HEK293 (cell line): ENCODE data around the gene PPP1R12C.

Source experiments
- ATF2 ChIP-seq: fragments of 450-650 bp; formaldehyde crosslinking; IDR thresholded peaks from 2 replicates; pipeline ENCODE4 v1.5.1; 2016; ENCODE audit warnings: missing biosample characterization, missing genetic modification characterization, low read depth
- FEZF1 ChIP-seq: fragments of 450-650 bp; formaldehyde crosslinking; IDR thresholded peaks from 2 replicates; pipeline ENCODE4 v1.5.1; 2016; ENCODE audit warnings: missing biosample characterization, missing genetic modification characterization
- GFI1B ChIP-seq: fragments of 450-650 bp; formaldehyde crosslinking; IDR thresholded peaks from 2 replicates; pipeline ENCODE4 v1.5.1; 2016; ENCODE audit warnings: missing biosample characterization, missing genetic modification characterization
- GLIS1 ChIP-seq: fragments of 450-650 bp; formaldehyde crosslinking; IDR thresholded peaks from 2 replicates; pipeline ENCODE4 v1.5.1; 2016; ENCODE audit warnings: missing biosample characterization, missing genetic modification characterization
- GLIS2 ChIP-seq: fragments of 450-650 bp; formaldehyde crosslinking; IDR thresholded peaks from 2 replicates; pipeline ENCODE4 v1.5.1; 2016; ENCODE audit warnings: missing biosample characterization, missing genetic modification characterization
- HIC1 ChIP-seq: fragments of 450-650 bp; formaldehyde crosslinking; IDR thresholded peaks from 2 replicates; pipeline ENCODE4 v1.5.1; 2016; ENCODE audit warnings: missing biosample characterization, missing genetic modification characterization
- INSM2 ChIP-seq: fragments of 450-650 bp; formaldehyde crosslinking; IDR thresholded peaks from 2 replicates; pipeline ENCODE4 v1.5.1; 2016; ENCODE audit warnings: missing biosample characterization, missing genetic modification characterization
- KLF1 ChIP-seq: fragments of 450-650 bp; formaldehyde crosslinking; IDR thresholded peaks from 2 replicates; pipeline ENCODE4 v1.5.1; 2016; ENCODE audit warnings: missing biosample characterization, missing genetic modification characterization
- KLF17 ChIP-seq: fragments of 450-650 bp; formaldehyde crosslinking; IDR thresholded peaks from 2 replicates; pipeline ENCODE4 v1.5.1; 2016; ENCODE audit warnings: missing biosample characterization, missing genetic modification characterization
- KLF8 ChIP-seq: fragments of 450-650 bp; formaldehyde crosslinking; IDR thresholded peaks from 2 replicates; pipeline ENCODE4 v1.5.1; 2016; ENCODE audit warnings: missing biosample characterization, missing genetic modification characterization
- KLF9 ChIP-seq: fragments of 450-650 bp; formaldehyde crosslinking; IDR thresholded peaks from 2 replicates; pipeline ENCODE4 v1.5.1; 2016; ENCODE audit warnings: missing biosample characterization, missing genetic modification characterization, low read depth
- OVOL3 ChIP-seq: fragments of 450-650 bp; formaldehyde crosslinking; IDR thresholded peaks from 2 replicates; pipeline ENCODE4 v1.5.1; 2016; ENCODE audit warnings: missing biosample characterization, missing genetic modification characterization
- PBX3 ChIP-seq: sonication (generic); formaldehyde crosslinking; IDR thresholded peaks from 2 replicates; pipeline ENCODE4 v1.8.1; 2022; ENCODE audit warnings: mild to moderate bottlenecking, moderate library complexity, missing genetic modification reagents
- SP3 ChIP-seq: fragments of 450-650 bp; formaldehyde crosslinking; IDR thresholded peaks from 2 replicates; pipeline ENCODE4 v1.5.1; 2016; ENCODE audit warnings: missing biosample characterization, missing genetic modification characterization
- SP7 ChIP-seq: fragments of 450-650 bp; formaldehyde crosslinking; IDR thresholded peaks from 2 replicates; pipeline ENCODE4 v1.5.1; 2016; ENCODE audit warnings: missing biosample characterization, missing genetic modification characterization
- WT1 ChIP-seq: fragments of 450-650 bp; formaldehyde crosslinking; IDR thresholded peaks from 2 replicates; pipeline ENCODE4 v1.5.1; 2016; ENCODE audit warnings: missing biosample characterization, missing genetic modification characterization
- ZBTB20 ChIP-seq: fragments of 450-650 bp; formaldehyde crosslinking; IDR thresholded peaks from 2 replicates; pipeline ENCODE4 v1.5.1; 2016; ENCODE audit warnings: missing biosample characterization, missing genetic modification characterization
- ZBTB21 ChIP-seq: fragments of 450-650 bp; formaldehyde crosslinking; IDR thresholded peaks from 2 replicates; pipeline ENCODE4 v1.5.1; 2017; ENCODE audit warnings: missing biosample characterization, missing genetic modification characterization
- ZBTB8A ChIP-seq: fragments of 450-650 bp; formaldehyde crosslinking; IDR thresholded peaks from 2 replicates; pipeline ENCODE4 v1.5.1; 2016; ENCODE audit warnings: missing biosample characterization, missing genetic modification characterization
- ZNF24 ChIP-seq: fragments of 450-650 bp; formaldehyde crosslinking; IDR thresholded peaks from 2 replicates; pipeline ENCODE4 v1.5.1; 2016; ENCODE audit warnings: missing biosample characterization, missing genetic modification characterization
- ZNF335 ChIP-seq: fragments of 450-650 bp; formaldehyde crosslinking; conservative IDR thresholded peaks from 2 replicates; pipeline ENCODE4 v1.5.1; 2016; ENCODE audit warnings: missing biosample characterization, missing genetic modification characterization
- ZNF341 ChIP-seq: fragments of 450-650 bp; formaldehyde crosslinking; IDR thresholded peaks from 2 replicates; pipeline ENCODE4; 2016; ENCODE audit warnings: low read depth, missing biosample characterization, missing genetic modification characterization
- ZNF366 ChIP-seq: fragments of 450-650 bp; formaldehyde crosslinking; conservative IDR thresholded peaks from 2 replicates; pipeline ENCODE4 v1.5.1; 2016; ENCODE audit warnings: missing biosample characterization, missing genetic modification characterization
- ZNF433 ChIP-seq: fragments of 450-650 bp; formaldehyde crosslinking; IDR thresholded peaks from 2 replicates; pipeline ENCODE4 v1.5.1; 2016; ENCODE audit warnings: missing biosample characterization, missing genetic modification characterization, low read depth
- ZNF529 ChIP-seq: fragments of 450-650 bp; formaldehyde crosslinking; IDR thresholded peaks from 2 replicates; pipeline ENCODE4 v1.5.1; 2017; ENCODE audit warnings: missing genetic modification characterization, missing biosample characterization; ENCODE audit not compliant: insufficient replicate concordance
- ZNF560 ChIP-seq: fragments of 450-650 bp; formaldehyde crosslinking; IDR thresholded peaks from 2 replicates; pipeline ENCODE4 v1.5.1; 2017; ENCODE audit warnings: missing biosample characterization, missing genetic modification characterization, borderline replicate concordance
- ZNF629 ChIP-seq: fragments of 450-650 bp; formaldehyde crosslinking; IDR thresholded peaks from 2 replicates; pipeline ENCODE4 v1.5.1; 2017; ENCODE audit warnings: missing biosample characterization, missing genetic modification characterization
- ZNF658 ChIP-seq: fragments of 450-650 bp; formaldehyde crosslinking; IDR thresholded peaks from 2 replicates; pipeline ENCODE4; 2016; ENCODE audit warnings: missing biosample characterization, missing genetic modification characterization
- ZNF664 ChIP-seq: fragments of 450-650 bp; formaldehyde crosslinking; IDR thresholded peaks from 2 replicates; pipeline ENCODE4 v1.5.1; 2016; ENCODE audit warnings: missing biosample characterization, missing genetic modification characterization
- ZNF785 ChIP-seq: fragments of 450-650 bp; formaldehyde crosslinking; IDR thresholded peaks from 2 replicates; pipeline ENCODE4 v1.5.1; 2016; ENCODE audit warnings: missing biosample characterization, missing genetic modification characterization
- ZSCAN4 ChIP-seq: fragments of 450-650 bp; formaldehyde crosslinking; IDR thresholded peaks from 2 replicates; pipeline ENCODE4 v1.5.1; 2017; ENCODE audit warnings: missing biosample characterization, missing genetic modification characterization

The PPP1R12C gene

GRCh38 chr19:55062735-55063491, 54.5 kb downstream of the PPP1R12C start, which contains the start of gene RDH13 (continued):
- TF ChIP-seq OVOL3 (no peak), HIC1 (tag by site-specific recombination) (0 out of 2 replicates have a peak, but pooled peaks have one; percentile 14), ZBTB21 (tag by site-specific recombination) (peak; percentile 98), SP3 (peak; percentile 94), ZBTB20 (tag by site-specific recombination) (peak; percentile 31; the same call in 1 of the 2 replicates), INSM2 (no peak), KLF17 (no peak), ZNF629 (tag by site-specific recombination) (peak; percentile 98), FEZF1 (no peak), ZNF24 (tag by site-specific recombination) (no peak), ZNF335 (tag by site-specific recombination) (peak; percentile 54; the same call in 1 of the 2 replicates), PBX3 (CRISPR knock-in tag) (peak; percentile 94), KLF8 (peak; percentile 63), ATF2 (peak; percentile 99), ZNF664 (tag by site-specific recombination) (no peak), ZNF529 (tag by site-specific recombination) (no peak), GFI1B (tag by site-specific recombination) (no peak), ZBTB8A (tag by site-specific recombination) (peak; percentile 80), GLIS2 (tag by site-specific recombination) (no peak; the same call in 1 of the 2 replicates), SP7 (tag by site-specific recombination) (peak; percentile 52; the same call in 1 of the 2 replicates), ZNF785 (tag by site-specific recombination) (peak; percentile 75; the same call in 1 of the 2 replicates), KLF1 (tag by site-specific recombination) (no peak), KLF9 (tag by site-specific recombination) (peak; percentile 54), ZNF366 (tag by site-specific recombination) (no peak), ZNF341 (0 out of 2 replicates have a peak, but pooled peaks have one; percentile 12), ZSCAN4 (no peak), GLIS1 (no peak), ZNF433 (no peak), ZNF658 (tag by site-specific recombination) (no peak), WT1 (no peak), ZNF560 (tag by site-specific recombination) (no peak)
